ENCODE measurements around the gene SF3A1. TPM values are rescaled to one million over a fixed set of nuclear protein-coding genes. Genes with fewer than 3 reads are reported as not detected.
A peak's percentile ranks its signal among the peaks of the same experiment; 100 is the strongest.
"Not testable (repeated sequence)": the region's sequence is repeated elsewhere in the genome, so short reads cannot be mapped to it uniquely, and the experiment has no call there.

SF3A1 gene
- total RNA-seq (ENCODE audit: insufficient read depth, low replicate concordance) = 27.7 TPM

GRCh38 chr22:30356449-30357235 is at the start of gene SF3A1, which contains the start of gene CCDC157:
Gene SF3A1 (minus strand): TSS chr22:30356894. CDS start chr22:30356792, 102 bp downstream.
Gene CCDC157 (plus strand): TSS chr22:30357007. CDS start chr22:30366001, 8,994 bp downstream.
- DNase-seq (ENCODE audit: low spot score) = peak; percentile 94

- DNase-seq (ENCODE audit: low spot score) = no peak
These were observed 49.7 kb upstream of the SF3A1 start for GRCh38 chr22:30406400-30406799.

- no peak for DNase-seq (ENCODE audit: low spot score)
These were observed 49.0 kb upstream of the SF3A1 start for GRCh38 chr22:30405731-30406130.

GRCh38 chr22:30404307-30404706 is 47.6 kb upstream of the SF3A1 start:
- DNase-seq (ENCODE audit: low spot score) = no peak

- DNase-seq (ENCODE audit: low spot score) = not testable (repeated sequence)
These were observed 46.0 kb upstream of the SF3A1 start for GRCh38 chr22:30402766-30403104.

- no peak for DNase-seq (ENCODE audit: low spot score)
These were observed 45.5 kb upstream of the SF3A1 start for GRCh38 chr22:30402028-30402765.

GRCh38 chr22:30401024-30401423 is 44.3 kb upstream of the SF3A1 start:
- not testable (repeated sequence) for DNase-seq (ENCODE audit: low spot score)

GRCh38 chr22:30400159-30400558 is 43.5 kb upstream of the SF3A1 start:
- no peak for DNase-seq (ENCODE audit: low spot score)

- DNase-seq (ENCODE audit: low spot score) = no peak
These were observed 43.0 kb upstream of the SF3A1 start for GRCh38 chr22:30399718-30400117.

- DNase-seq (ENCODE audit: low spot score) = no peak
These were observed 42.3 kb upstream of the SF3A1 start for GRCh38 chr22:30398685-30399680.

- DNase-seq (ENCODE audit: low spot score) = peak; percentile 15
These were observed 41.3 kb upstream of the SF3A1 start for GRCh38 chr22:30397656-30398635.

- peak; percentile 65 for DNase-seq (ENCODE audit: low spot score)
These were observed 40.4 kb upstream of the SF3A1 start, which contains the start of gene SEC14L2 for GRCh38 chr22:30396871-30397655. Gene SEC14L2 (plus strand): TSS chr22:30397018. CDS start chr22:30397117, 99 bp downstream.

GRCh38 chr22:30393885-30394284 is 37.2 kb upstream of the SF3A1 start:
- no peak for DNase-seq (ENCODE audit: low spot score)

- DNase-seq (ENCODE audit: low spot score) = no peak
These were observed 36.6 kb upstream of the SF3A1 start for GRCh38 chr22:30393322-30393680.

GRCh38 chr22:30392661-30393321 is 36.1 kb upstream of the SF3A1 start:
- no peak for DNase-seq (ENCODE audit: low spot score)

- peak; percentile 55 for DNase-seq (ENCODE audit: low spot score)
These were observed 34.4 kb upstream of the SF3A1 start for GRCh38 chr22:30390974-30391691.

- peak; percentile 83 for DNase-seq (ENCODE audit: low spot score)
These were observed 30.5 kb upstream of the SF3A1 start, which contains the start of gene RNF215 for GRCh38 chr22:30386960-30387827. Gene RNF215 (minus strand): TSS chr22:30387411. CDS start chr22:30387313, 98 bp downstream.
